NCI-H2171 treated with DMSO at 0.1 percent for 48 hours (cell line): ENCODE data around the gene SLCO3A1.
A peak's percentile ranks its signal among the peaks of the same experiment; 100 is the strongest.
"Not testable (repeated sequence)": the region's sequence is repeated elsewhere in the genome, so short reads cannot be mapped to it uniquely, and the experiment has no call there.

ENCODE experiments used
- DNase-seq: peaks from one replicate; lab custom pipeline; 2025; lab: John Stamatoyannopoulos, UW

SLCO3A1 gene

GRCh38 chr15:92035551-92035950 lies 182.0 kb downstream of the SLCO3A1 start:
- DNase-seq, result no peak

- no peak for DNase-seq
These were observed 182.5 kb downstream of the SLCO3A1 start for GRCh38 chr15:92035961-92036360.

GRCh38 chr15:92037491-92037890 lies 184.0 kb downstream of the SLCO3A1 start:
- DNase-seq, result no peak

- DNase-seq, result no peak
These were observed 186.8 kb downstream of the SLCO3A1 start for GRCh38 chr15:92040350-92040749.

GRCh38 chr15:92041371-92041770 lies 187.9 kb downstream of the SLCO3A1 start:
- no peak for DNase-seq

GRCh38 chr15:92043283-92043682 lies 189.8 kb downstream of the SLCO3A1 start:
- DNase-seq, result no peak

GRCh38 chr15:92044203-92044909 lies 190.8 kb downstream of the SLCO3A1 start:
- DNase-seq, result no peak

GRCh38 chr15:92047900-92048299 lies 194.4 kb downstream of the SLCO3A1 start:
- no peak for DNase-seq

- no peak for DNase-seq
These were observed 195.2 kb downstream of the SLCO3A1 start for GRCh38 chr15:92048739-92049138.

- DNase-seq, result no peak
These were observed 195.9 kb downstream of the SLCO3A1 start for GRCh38 chr15:92049290-92049989.

- DNase-seq, result no peak
These were observed 196.9 kb downstream of the SLCO3A1 start for GRCh38 chr15:92050220-92050898.

- no peak for DNase-seq
These were observed 198.2 kb downstream of the SLCO3A1 start for GRCh38 chr15:92051716-92052115.

- DNase-seq, result peak; percentile 7
These were observed 200.3 kb downstream of the SLCO3A1 start for GRCh38 chr15:92053753-92054316.

- DNase-seq, result no peak
These were observed 203.4 kb downstream of the SLCO3A1 start for GRCh38 chr15:92056875-92057274.

GRCh38 chr15:92059036-92059970 lies 205.8 kb downstream of the SLCO3A1 start:
- peak; percentile 82 for DNase-seq

- not testable (repeated sequence) for DNase-seq
These were observed 206.4 kb downstream of the SLCO3A1 start for GRCh38 chr15:92059971-92060311.

GRCh38 chr15:92061511-92062195 lies 208.1 kb downstream of the SLCO3A1 start:
- peak; percentile 17 for DNase-seq

GRCh38 chr15:92062505-92062904 lies 209.0 kb downstream of the SLCO3A1 start:
- DNase-seq, result no peak

GRCh38 chr15:92068121-92068520 lies 214.6 kb downstream of the SLCO3A1 start:
- no peak for DNase-seq

- DNase-seq, result no peak
These were observed 216.1 kb downstream of the SLCO3A1 start for GRCh38 chr15:92069308-92070250.
